ENCODE measurements around the gene CYTH3. TPM values are rescaled to one million over a fixed set of nuclear protein-coding genes. Genes with fewer than 3 reads are reported as not detected.

CYTH3 gene
- total and polyA plus RNA-seq, 12 donors = 15.9 to 27.9 (median 20.5) TPM

DNA sequence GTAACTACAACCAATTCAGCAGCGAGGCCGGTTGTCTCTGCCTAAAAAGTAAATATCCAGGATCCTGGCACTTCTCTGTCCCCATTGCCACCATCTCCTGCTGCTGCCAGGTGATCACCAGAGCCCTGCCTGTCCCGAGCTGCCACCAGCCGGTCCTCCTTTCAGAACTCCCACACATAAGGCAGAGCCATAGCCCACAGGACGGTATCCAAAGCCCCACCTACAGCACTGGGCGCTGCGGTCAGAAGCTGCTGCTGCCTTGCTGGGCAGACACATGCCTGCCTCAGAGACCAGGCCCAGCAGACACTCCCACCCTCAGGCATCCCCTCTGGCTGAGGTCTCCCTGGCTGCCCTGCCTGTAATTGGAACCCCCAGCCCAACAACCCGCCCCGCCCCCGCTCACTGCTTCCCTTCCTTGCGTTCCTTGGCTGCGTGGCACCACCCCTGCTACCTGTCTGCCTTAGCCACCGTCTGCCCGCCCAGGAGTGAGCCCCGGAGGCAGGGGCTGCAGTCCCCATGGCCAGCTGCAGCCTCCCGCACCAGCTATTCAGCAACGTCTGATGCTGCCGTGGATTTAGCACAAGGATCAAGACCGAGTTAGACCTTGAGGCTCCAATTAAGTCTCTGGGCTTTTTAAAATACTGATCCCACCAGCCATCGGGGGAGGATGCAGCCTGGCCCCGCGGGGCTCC, 100.7 kb downstream of the CYTH3 start:
- 72 to 75% methylated on average over 22 of the region's 22 CpGs for WGBS, 2 donors
- no peak for TF ChIP-seq CTCF (IDR thresholded peaks at IDR 0.05)
- H3K36me3 ChIP-seq = peaks cover 0 to 76% (median 10%) of the 10 kb centered on the region in 9 donors
- intact Hi-C loops (cut with DNase I) = loop anchor here in 1 of 10 donors (5.0 kb wide), 1 partner anchor 56 kb away; no protein-coding TSS in a partner anchor
- no peaks in the 10 kb centered on the region for H3K9me3 ChIP-seq
- peak overlapping the region in 2 of 10 donors; percentile 22 to 32 for H3K4me3 ChIP-seq
- H3K27ac ChIP-seq = peak overlapping the region in 4 of 10 donors; percentile 47 to 56 (median 50)
- ATAC-seq (no peak), DNase-seq (no peak)
- H3K4me1 ChIP-seq = peaks cover 12 to 79% (median 39%) of the 10 kb centered on the region in 9 donors
- H3K27me3 ChIP-seq = no peaks in the 10 kb centered on the region

- peak overlapping the region in 3 of 10 donors; percentile 2 to 32 (median 22) for H3K4me3 ChIP-seq
- WGBS, 2 donors = 88 to 89% methylated on average over 59 of the region's 59 CpGs
- ATAC-seq = no peak
- no peaks in the 10 kb centered on the region for H3K27me3 ChIP-seq
- H3K36me3 ChIP-seq = peaks cover 0 to 80% (median 10%) of the 10 kb centered on the region in 9 donors
- DNase-seq = peak in 1 of 2 donors; percentile 30
- H3K4me1 ChIP-seq = peaks cover 19 to 79% (median 39%) of the 10 kb centered on the region in 9 donors
- H3K27ac ChIP-seq = peak overlapping the region in 4 of 10 donors; percentile 47 to 56 (median 50)
- TF ChIP-seq CTCF (IDR thresholded peaks at IDR 0.05) = no peak
- no peaks in the 10 kb centered on the region for H3K9me3 ChIP-seq
- intact Hi-C loops (cut with DNase I) = loop anchor here in 1 of 10 donors (5.0 kb wide), 1 partner anchor 56 kb away; no protein-coding TSS in a partner anchor
These were observed 101.6 kb downstream of the CYTH3 start for GRCh38 chr7:6170571-6171531.

GRCh38 chr7:6169805-6170520, 102.5 kb downstream of the CYTH3 start:
- intact Hi-C loops (cut with DNase I) = loop anchor here in 5 of 10 donors (5.0 to 10.0 kb wide), 5 partner anchors 32 to 105 kb away; partner anchors contain the start of gene CYTH3 (in 1 of the 5)
- Histone ChIP-seq H3K4me1 (peaks cover 15 to 74% (median 39%) of the 10 kb centered on the region in 9 donors), H3K27ac (peak overlapping the region in 1 of 10 donors; percentile 3), H3K27me3 (no peaks in the 10 kb centered on the region), H3K9me3 (no peaks in the 10 kb centered on the region), H3K36me3 (peaks cover 0 to 81% (median 14%) of the 10 kb centered on the region in 9 donors), H3K4me3 (peak overlapping the region in 3 of 10 donors; percentile 13 to 32 (median 22))
- TF ChIP-seq CTCF (IDR thresholded peaks at IDR 0.05) = no peak
- 87% methylated on average over 36 of the region's 36 CpGs for WGBS, 2 donors
- DNase-seq (no peak), ATAC-seq (no peak)

All from heart right ventricle (tissue), 16 donors.